Transverse colon (tissue), 4 donors: ENCODE data around the gene OARD1.

Source experiments
- EP300 ChIP-seq: sonication (generic); formaldehyde crosslinking; IDR thresholded peaks from one replicate; pipeline ENCODE4 v1.6.1; 2017; ENCODE audit warnings: antibody characterized with exemption, low read depth
- POLR2A ChIP-seq: fragments of 450-650 bp; IDR thresholded peaks from one replicate; pipeline ENCODE4 v1.6.1; 2016; ENCODE audit warnings: antibody characterized with exemption, mild to moderate bottlenecking, moderate library complexity
- POLR2AphosphoS5 ChIP-seq, 3 donors: sonication (generic); formaldehyde crosslinking; IDR thresholded peaks; one replicate each; pipeline ENCODE4 v1.6.1; 2016; ENCODE audit warnings: antibody characterized with exemption in 3 of 3
- TF ChIP-seq, protein P1 (sequence below), 5 experiments: fragments of 200-600 bp in 3 of 5; fragments of 450-650 bp in 2 of 5; sonication (generic) in 3 of 5; IDR thresholded peaks; 1 replicate in 2 of 5; 2 replicates in 3 of 5; pipeline ENCODE4 v1.5.1; 2016 to 2017; ENCODE audit warnings: antibody characterized with exemption in 5 of 5, inconsistent platforms in 3 of 5, mild to moderate bottlenecking in 2 of 5, moderate library complexity in 1 of 5

DNA sequence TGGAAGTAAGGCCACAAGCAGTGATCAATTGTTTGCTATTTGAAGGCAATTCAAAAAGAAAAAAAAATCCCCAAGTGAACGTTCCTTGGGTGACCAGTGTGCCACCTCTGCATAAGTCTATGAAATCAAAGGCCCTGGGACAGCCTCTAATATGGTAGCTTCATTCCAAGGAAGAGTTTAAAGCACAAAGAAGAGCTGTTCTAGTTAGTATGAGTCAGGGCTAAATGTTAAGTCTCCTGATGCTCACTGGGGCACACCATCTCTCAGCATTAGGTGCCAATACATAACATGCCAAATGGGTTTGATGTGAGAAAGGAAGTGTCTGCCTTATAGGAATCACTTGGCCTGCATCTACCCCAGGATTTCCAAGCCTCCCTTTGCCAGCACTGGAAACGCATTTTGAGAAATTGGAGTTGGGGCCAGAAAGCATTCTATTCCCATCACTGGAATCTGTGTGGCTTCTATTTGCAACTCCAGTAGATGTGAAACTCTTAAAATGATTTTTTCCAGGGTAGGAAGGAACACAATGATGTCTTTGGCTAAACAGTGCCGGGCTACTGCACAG lies 46.1 kb downstream of the OARD1 start:
- TF ChIP-seq POLR2AphosphoS5 (IDR thresholded peaks at IDR 0.05), result no peak
- TF ChIP-seq, protein P1, sequence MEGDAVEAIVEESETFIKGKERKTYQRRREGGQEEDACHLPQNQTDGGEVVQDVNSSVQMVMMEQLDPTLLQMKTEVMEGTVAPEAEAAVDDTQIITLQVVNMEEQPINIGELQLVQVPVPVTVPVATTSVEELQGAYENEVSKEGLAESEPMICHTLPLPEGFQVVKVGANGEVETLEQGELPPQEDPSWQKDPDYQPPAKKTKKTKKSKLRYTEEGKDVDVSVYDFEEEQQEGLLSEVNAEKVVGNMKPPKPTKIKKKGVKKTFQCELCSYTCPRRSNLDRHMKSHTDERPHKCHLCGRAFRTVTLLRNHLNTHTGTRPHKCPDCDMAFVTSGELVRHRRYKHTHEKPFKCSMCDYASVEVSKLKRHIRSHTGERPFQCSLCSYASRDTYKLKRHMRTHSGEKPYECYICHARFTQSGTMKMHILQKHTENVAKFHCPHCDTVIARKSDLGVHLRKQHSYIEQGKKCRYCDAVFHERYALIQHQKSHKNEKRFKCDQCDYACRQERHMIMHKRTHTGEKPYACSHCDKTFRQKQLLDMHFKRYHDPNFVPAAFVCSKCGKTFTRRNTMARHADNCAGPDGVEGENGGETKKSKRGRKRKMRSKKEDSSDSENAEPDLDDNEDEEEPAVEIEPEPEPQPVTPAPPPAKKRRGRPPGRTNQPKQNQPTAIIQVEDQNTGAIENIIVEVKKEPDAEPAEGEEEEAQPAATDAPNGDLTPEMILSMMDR (IDR thresholded peaks at IDR 0.05), result no peak
- no peak for TF ChIP-seq POLR2A
- TF ChIP-seq EP300, result no peak
